A549 treated with ZK216348 at 1 μM for 4 hours (cell line): ENCODE results near the gene CYFIP1. TPM values are rescaled to one million over a fixed set of nuclear protein-coding genes. Genes with fewer than 3 reads are reported as not detected.

Source experiments
- total RNA-seq: library from RNA; stranded (reverse); fragments of 200-300 nt; extraction: Qiagen RNA extraction; gene quantifications from 5 replicates; pipeline ENCODE4 v1.2.3, GENCODE V29; 2022; ENCODE audit warnings: low read depth

CYFIP1 gene
- 58.6 to 84.7 TPM (median 82.9 TPM) in 5 replicates for total RNA-seq

GRCh38 chr15:22980189-22981050 is at the start of gene CYFIP1:
CYFIP1 (minus strand) TSS chr15:22980368; CDS start chr15:22947285, 33,083 bp downstream.

GRCh38 chr15:22838292-22839042 is 141.7 kb downstream of the CYFIP1 start, which contains the start of gene NIPA2:
NIPA2 (plus strand) TSS chr15:22838666; CDS start chr15:22851732, 13,066 bp downstream.

Other genes starting within 250 kb of the CYFIP1 start
- gene NIPA1, start 193.7 kb downstream of the CYFIP1 start, total RNA-seq, result 16.6 to 26.7 TPM (median 23.7 TPM) in 5 replicates
- gene NIPA2, start 141.7 kb downstream of the CYFIP1 start, total RNA-seq, result 91.4 to 119 TPM (median 109 TPM) in 5 replicates
- 19.9 to 33.6 TPM (median 26.2 TPM) in 5 replicates for gene TUBGCP5, start 59.2 kb upstream of the CYFIP1 start, total RNA-seq
- gene GOLGA6L1, start 156.5 kb upstream of the CYFIP1 start, total RNA-seq, result not detected in 5 replicates